Dermis microvascular lymphatic vessel endothelial cell (primary cell): ENCODE results near the gene POMGNT2. TPM values are rescaled to one million over a fixed set of nuclear protein-coding genes. Genes with fewer than 3 reads are reported as not detected.

Experiments
- DNase-seq, 2 donors: peaks; one replicate each; pipeline versions ENCODE4 v3.0.0 to v3.0.0-alpha.2; 2010; ENCODE audit warnings: low read depth in 2 of 2
- total RNA-seq: library from RNA; depleted of rRNA; stranded (reverse); fragments of >200 nt; gene quantifications from 2 replicates; pipeline ENCODE4 v1.2.1, GENCODE V29; 2014

The POMGNT2 gene
- total RNA-seq, 1 donor from 2014 or later = 3.5 TPM

DNA sequence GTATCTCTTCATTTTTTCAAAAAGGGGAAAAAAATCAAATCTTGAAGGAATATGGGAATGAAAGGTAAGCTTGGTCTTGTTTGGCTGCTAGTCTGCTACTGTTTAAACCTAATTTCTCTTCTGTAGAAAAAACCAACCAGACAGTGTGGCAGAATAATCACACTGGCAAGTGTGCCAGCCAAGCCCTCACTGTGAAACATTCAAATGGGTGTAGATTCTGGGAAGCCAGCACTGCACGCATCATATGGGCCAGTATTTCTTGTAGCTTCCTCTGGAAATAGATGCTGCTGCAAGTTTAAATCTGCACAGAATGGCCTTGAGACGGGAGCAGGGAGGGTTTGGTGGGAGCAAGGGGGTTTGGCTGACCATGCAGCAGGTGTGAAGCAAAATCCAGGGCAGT is 62.1 kb downstream of the POMGNT2 start:
- DNase-seq = no peak

DNA sequence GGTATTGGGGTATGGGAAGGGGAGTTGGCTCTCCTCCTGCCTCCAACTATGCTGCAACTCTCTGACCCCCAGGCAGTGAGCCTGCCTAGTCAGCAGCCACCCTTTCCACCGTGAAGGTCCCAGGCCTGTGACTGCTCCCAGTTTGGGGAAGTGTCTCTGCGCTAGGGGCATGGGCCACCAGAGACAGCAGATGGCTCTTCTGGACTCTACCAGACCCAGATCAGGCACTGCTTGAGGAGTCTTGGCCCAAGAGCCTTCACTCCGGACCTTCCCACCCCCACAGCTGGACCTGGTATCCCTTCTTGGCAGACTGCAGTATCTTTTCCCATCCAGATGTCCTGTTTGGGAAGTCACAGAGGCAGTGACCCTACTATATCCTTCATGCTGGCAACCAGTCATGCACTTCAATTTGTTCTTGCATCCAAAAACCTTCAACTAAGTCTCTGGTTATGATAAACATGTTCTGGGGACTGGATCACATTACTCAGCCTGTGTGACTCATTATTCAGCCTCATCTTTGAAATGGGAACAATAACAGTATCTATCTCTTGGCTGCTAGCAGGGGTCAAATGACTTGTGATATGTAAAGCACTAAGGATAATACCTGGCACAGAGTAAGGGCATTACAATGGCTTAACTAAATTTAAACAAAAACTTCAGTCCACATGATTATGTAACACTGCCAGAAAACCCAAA is 62.7 kb downstream of the POMGNT2 start:
- DNase-seq = no peak

DNA sequence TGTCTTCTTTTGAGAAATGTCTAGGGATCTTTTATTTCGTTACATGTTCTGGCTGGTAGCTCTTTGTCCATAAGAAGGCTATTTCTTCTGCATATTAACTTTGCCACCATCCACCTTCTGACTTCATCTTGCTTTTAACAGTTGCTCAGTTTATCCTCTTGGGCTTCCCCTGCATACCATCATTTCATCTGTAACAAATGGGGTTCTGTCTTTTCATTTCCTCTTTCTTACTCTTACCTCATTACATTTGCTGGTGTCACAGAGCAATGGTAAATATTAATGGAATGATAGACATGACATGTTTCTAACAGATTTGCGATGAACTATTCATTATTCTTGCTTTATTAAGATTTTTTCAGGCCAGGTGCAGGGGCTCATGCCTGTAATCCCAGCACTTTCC is 64.4 kb downstream of the POMGNT2 start:
- DNase-seq = no peak

DNA sequence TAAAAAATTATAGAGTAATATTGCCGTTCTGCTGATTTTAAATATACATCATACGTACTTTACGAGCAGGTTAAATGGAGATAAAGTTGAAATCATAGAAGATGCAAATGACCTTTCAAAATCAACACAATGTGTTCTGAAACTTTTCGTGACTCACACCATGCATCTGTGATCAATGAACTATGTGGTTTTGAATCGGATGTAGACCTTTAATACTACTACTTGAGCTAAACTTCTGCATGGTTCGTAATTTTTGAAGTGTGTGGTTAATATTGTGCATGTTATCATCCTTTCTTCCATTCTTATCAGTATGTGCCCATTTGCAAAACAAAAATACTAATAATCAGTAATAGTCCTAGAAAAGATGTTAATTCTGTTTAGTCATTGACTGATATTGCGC is 67.9 kb downstream of the POMGNT2 start:
- no peak for DNase-seq

DNA sequence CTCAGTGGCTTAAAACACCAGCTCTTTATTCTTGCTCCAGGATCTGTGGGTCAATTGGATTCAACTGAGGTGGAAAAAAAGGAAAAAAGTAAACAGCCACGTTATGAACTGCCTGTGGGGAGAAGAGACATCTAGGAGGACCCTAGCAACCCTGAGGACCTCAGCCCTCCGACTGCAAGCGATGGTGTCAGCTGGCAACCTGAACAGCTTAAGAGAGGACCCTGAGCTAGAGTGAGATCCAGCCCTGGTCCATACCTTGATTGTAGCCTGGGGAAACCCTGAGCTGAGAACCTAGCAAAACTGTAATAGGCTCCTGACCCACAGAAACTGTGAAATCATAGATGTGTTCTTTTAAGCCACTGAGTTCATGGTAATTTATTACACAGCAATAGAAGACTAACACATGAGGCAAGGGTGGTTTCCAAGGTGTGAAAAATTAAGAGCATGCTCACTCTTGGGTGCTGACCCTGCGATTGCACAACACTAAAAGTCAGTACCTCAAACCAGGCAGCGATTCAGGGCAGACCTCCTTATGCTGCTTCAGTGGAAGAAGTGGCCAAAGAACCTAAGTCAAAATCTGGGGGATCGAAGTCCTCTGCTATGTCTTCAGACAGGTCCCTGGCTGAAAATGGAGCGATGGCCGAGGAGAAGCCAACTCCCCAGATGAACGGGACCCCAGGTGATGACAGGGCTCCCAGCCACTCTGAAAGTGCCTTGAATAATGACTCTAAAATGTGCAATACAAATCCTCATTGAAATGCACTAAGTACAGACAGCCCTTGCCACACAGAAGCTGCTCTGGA is 69.1 kb downstream of the POMGNT2 start:
- no peak for DNase-seq

DNA sequence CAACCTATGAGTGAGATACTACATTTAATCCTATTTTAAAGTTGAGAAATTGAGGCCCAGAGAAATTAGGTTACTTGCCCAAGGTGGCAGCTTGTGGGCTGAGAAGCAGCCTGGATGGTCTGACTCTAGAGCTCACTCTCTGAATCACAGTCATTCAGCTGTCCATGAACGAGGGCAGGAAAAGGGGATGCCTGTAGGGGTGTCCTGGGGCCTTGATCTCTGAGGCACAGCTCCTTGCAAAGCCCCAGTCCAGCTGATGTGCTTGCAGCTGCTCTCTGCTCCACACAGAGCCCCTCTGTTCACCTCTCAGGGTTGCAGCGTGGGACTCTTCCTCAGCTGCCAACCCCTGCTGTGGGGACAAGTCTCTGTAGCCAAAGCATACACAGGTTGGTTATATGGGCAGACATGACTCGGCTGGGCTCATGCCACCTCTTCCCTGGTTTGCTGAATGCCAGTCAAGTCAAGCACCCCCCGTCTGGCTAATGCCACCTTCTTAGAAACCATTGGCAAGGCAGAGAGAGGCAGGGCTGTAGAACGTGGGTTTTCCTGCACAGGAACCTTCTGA is 70.0 kb downstream of the POMGNT2 start:
- DNase-seq = no peak

DNA sequence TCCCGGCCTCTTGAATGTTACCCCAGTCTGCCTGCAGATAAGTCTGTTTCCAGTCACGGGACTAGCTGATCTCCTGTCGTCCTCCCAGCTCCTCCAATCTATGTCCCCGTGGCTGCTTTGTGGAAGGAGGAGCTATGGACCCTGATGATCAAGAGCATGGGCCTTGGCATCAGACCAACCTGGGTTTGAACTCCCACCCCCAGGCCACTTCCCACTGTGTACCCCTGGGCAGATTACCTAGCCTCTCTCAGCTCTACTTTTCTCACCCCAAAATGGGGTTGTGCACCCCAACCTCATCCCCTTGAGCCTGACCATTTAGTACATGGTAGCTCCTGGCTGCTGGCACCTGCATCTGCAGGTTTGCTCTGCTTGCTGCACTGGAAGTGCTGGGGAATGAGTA is 71.0 kb downstream of the POMGNT2 start:
- no peak for DNase-seq

DNA sequence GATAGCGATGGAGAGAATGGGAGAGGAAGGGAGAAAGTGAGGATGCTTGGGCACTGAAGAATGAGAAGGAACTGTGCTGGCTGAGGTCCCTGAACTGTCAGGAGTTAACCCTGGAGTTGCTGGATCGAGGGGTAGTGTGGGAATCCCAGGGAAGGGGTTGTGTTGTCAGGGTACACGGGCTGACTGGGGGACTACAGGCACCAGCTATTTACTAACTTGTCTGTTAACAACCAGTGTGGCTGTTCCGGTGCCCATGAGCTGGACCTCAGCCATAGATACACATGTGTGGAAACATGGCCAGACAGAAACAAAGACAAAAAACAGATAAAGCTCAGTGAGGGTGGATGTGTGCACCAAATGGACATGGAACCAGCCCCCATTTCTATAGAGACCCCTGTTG is 71.7 kb downstream of the POMGNT2 start:
- DNase-seq = no peak

DNA sequence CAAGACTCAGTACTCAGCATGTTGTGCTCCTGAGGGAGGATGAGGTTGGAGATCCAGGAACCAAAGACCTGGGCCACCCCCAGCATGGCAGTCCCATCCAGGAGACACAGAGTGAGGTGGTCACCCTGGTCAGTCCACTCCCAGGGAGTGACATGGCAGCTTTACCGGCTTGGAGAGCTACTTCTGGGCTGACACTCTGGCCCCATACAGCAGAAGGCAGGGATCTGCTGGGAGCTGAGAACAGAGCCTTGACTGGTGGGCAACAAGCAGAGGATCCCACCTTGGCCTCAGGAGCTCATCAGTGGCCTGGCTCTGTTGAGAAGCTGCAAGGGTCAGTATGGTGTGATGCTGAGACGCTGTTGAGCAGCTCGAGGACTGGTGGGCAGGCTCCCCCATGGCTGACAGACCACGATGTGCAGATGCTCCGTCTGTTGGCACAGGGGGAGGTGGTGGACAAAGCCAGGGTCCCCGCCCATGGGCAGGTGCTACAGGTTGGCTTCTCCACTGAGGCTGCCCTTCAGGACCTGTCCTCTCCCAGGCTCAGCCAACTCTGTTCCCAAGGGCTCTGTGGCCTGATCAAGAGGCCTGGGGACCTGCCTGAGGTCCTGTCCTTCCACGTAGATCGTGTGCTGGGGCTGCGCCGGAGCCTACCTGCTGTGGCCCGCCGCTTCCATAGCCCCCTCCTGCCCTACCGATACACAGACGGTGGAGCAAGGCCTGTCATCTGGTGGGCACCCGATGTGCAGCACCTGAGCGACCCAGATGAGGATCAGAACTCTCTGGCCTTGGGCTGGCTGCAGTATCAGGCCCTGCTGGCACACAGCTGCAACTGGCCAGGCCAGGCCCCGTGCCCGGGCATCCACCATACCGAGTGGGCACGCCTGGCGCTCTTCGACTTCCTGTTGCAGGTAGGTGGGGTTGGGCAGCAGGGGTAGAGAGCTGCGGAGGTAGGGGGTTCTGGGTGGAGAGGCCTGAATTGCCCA is 72.9 kb downstream of the POMGNT2 start:
- no peak for DNase-seq

DNA sequence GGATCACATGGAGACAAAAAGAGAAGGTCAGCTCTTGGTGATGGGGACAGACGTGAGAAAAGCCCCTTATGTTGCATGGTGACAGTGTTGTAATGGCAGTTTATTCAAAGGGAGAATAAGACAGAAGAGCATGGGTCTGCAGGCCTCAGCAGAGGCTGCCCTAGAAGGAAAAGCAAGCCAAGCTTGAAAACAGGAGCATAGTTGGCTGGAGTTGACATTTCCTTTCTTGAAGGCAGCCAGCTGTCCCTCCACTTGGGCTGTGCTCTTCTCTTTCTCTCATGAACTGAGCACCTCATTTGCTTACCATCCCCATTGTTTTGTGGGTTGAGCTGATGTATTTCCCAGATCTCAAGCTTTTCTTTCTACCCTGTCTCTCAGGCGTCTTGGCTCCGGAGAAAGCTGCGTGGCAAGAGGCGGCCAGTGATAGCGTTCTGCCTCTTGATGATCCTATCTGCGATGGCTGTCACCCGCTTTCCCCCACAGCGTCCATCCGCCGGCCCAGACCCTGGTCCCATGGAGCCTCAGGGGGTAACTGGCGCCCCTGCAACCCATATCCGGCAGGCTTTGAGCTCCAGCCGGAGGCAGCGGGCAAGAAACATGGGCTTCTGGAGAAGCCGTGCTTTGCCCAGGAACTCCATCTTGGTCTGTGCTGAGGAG is 73.9 kb downstream of the POMGNT2 start:
- no peak for DNase-seq

DNA sequence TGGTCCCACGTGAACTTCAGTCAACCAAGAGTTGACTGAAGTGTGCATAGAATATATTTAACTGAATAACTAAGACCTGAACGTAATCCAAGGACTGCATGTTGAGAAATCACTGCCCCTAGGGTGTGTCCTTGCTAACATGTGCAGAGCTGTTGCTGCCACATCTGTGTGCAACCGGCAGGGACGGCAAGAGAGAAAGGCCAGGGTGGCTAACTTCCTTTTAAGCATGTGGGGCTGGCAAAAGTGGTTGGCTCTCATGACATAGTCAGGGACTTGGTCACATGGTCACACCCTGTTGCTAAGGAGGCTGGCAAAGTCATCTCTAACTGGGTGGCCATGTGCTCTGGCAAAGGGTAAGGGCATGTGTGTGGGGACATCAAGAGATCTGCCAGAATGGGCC is 74.4 kb downstream of the POMGNT2 start:
- DNase-seq = no peak

DNA sequence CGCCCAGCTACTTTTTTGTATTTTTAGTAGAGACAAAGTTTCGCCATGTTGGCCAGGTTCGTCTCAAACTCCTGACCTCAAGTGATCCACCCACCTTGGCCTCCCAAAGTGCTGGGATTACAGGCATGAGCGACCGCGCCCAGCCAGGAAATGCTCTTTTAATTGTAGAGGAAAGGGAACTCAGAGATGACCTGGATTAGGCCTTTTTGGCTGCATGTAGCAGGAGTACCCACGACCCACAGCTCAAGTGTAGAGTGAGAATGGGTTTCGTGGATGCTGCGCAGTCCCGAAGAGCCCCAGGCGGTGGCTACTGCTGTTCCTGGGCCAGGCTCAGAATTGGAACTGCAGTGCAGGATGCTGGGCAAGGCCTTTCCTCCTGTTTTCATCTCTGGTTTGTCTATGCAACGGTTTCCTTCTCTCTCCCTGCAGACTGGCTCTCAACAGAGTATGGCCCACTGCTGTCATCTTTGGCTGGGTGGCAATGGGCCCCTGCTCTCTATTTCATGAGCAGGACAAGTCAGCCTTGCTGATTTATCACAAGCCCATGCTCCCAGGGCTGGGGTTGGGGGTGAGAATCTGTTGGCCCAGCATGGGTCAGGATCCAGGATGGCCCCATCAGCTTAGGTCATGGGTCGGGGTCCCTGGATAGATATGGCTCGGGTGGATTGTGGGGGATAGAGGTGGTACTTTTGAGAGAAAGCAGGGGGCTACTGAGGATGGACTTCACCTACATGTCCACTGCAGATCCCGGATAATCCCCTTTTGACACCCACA is 75.5 kb downstream of the POMGNT2 start:
- DNase-seq = no peak

Other genes with a start within 250 kb of the POMGNT2 start
- not detected in 2 replicates for gene CYP8B1, start 230.2 kb downstream of the POMGNT2 start, total RNA-seq
- 1.0 and 2.4 TPM in 2 replicates for gene ZNF662, start 199.9 kb downstream of the POMGNT2 start, total RNA-seq
- under 0.01 TPM in 1 of 2 replicates, not detected in the other for gene GASK1A, start 126.8 kb downstream of the POMGNT2 start, total RNA-seq
- 108 and 168 TPM in 2 replicates for gene SNRK, start 180.5 kb upstream of the POMGNT2 start, total RNA-seq